Adipocyte (in vitro differentiated cells): ENCODE measurements around the gene TMEM184A.
A peak's percentile ranks its signal among the peaks of the same experiment; 100 is the strongest.

Experiments
- DNase-seq: peaks from one replicate; pipeline ENCODE4 v3.0.0-alpha.2; 2015; ENCODE audit warnings: low read depth
- H3K27me3 ChIP-seq: replicated peaks from 2 replicates; pipeline ENCODE4 v1.7.0; 2013; ENCODE audit warnings: mild to moderate bottlenecking, low read length, moderate library complexity; ENCODE audit not compliant: control insufficient read depth, insufficient read depth
- H3K36me3 ChIP-seq: 2 replicates; pipeline ENCODE4 v1.7.0; 2013; ENCODE audit warnings: low read length, mild to moderate bottlenecking, moderate library complexity; ENCODE audit not compliant: control insufficient read depth, insufficient read depth, severe bottlenecking
- H3K4me1 ChIP-seq: 2 replicates; pipeline ENCODE4 v1.7.0; 2013; ENCODE audit warnings: mild to moderate bottlenecking, low read length, moderate library complexity; ENCODE audit not compliant: control insufficient read depth, insufficient read depth
- H3K4me3 ChIP-seq: 2 replicates; pipeline ENCODE4 v1.7.0; 2013; ENCODE audit warnings: mild to moderate bottlenecking, low read length, moderate library complexity
- H3K9ac ChIP-seq: 2 replicates; pipeline ENCODE4 v1.7.0; 2013; ENCODE audit warnings: mild to moderate bottlenecking, low read length, moderate library complexity
- H3K9me3 ChIP-seq: 2 replicates; pipeline ENCODE4 v1.7.0; 2013; ENCODE audit warnings: mild to moderate bottlenecking, low read length, moderate library complexity; ENCODE audit not compliant: control insufficient read depth

Gene TMEM184A

GRCh38 chr7:1511444-1512422, 44.3 kb downstream of the TMEM184A start:
- no peak overlapping the region for H3K9ac ChIP-seq
- no peaks in the 10 kb centered on the region for H3K36me3 ChIP-seq
- H3K27me3 ChIP-seq, result no peaks in the 10 kb centered on the region
- no peak for DNase-seq
- no peaks in the 10 kb centered on the region for H3K9me3 ChIP-seq
- H3K4me1 ChIP-seq, result peaks cover 5% of the 10 kb centered on the region
- H3K4me3 ChIP-seq, result no peak overlapping the region

GRCh38 chr7:1510780-1511154, 45.2 kb downstream of the TMEM184A start:
- Histone ChIP-seq H3K9me3 (no peaks in the 10 kb centered on the region), H3K4me1 (peaks cover 4% of the 10 kb centered on the region), H3K9ac (no peak overlapping the region), H3K36me3 (no peaks in the 10 kb centered on the region), H3K4me3 (no peak overlapping the region), H3K27me3 (no peaks in the 10 kb centered on the region)
- no peak for DNase-seq

GRCh38 chr7:1509226-1509625, 46.8 kb downstream of the TMEM184A start:
- Histone ChIP-seq H3K4me3 (no peak overlapping the region), H3K9ac (no peak overlapping the region), H3K4me1 (no peaks in the 10 kb centered on the region), H3K9me3 (no peaks in the 10 kb centered on the region), H3K36me3 (no peaks in the 10 kb centered on the region), H3K27me3 (no peaks in the 10 kb centered on the region)
- no peak for DNase-seq

- H3K36me3 ChIP-seq, result no peaks in the 10 kb centered on the region
- H3K4me3 ChIP-seq, result no peak overlapping the region
- no peak for DNase-seq
- H3K4me1 ChIP-seq, result peaks cover 3% of the 10 kb centered on the region
- H3K9me3 ChIP-seq, result no peaks in the 10 kb centered on the region
- H3K9ac ChIP-seq, result no peak overlapping the region
- no peaks in the 10 kb centered on the region for H3K27me3 ChIP-seq
These were observed 47.7 kb downstream of the TMEM184A start for GRCh38 chr7:1508277-1508758.

- DNase-seq, result no peak
- H3K4me3 ChIP-seq, result no peak overlapping the region
- H3K4me1 ChIP-seq, result peaks cover 12% of the 10 kb centered on the region
- H3K9ac ChIP-seq, result no peak overlapping the region
- no peaks in the 10 kb centered on the region for H3K27me3 ChIP-seq
- no peaks in the 10 kb centered on the region for H3K9me3 ChIP-seq
- peaks cover 5% of the 10 kb centered on the region for H3K36me3 ChIP-seq
These were observed 50.1 kb downstream of the TMEM184A start for GRCh38 chr7:1505731-1506550.

GRCh38 chr7:1503816-1504775, 51.9 kb downstream of the TMEM184A start, which contains the start of gene INTS1:
TSS of gene INTS1 (minus strand) at chr7:1504389. CDS start at chr7:1503960, 429 bp downstream.
- peaks cover 12% of the 10 kb centered on the region for H3K4me1 ChIP-seq
- peak within 1 kb of the TSS; percentile 87 for H3K9ac ChIP-seq
- no peaks in the 10 kb centered on the region for H3K27me3 ChIP-seq
- H3K36me3 ChIP-seq, result peaks cover 19% of the 10 kb centered on the region
- H3K4me3 ChIP-seq, result peak within 1 kb of the TSS; percentile 88
- peak; percentile 98 for DNase-seq
- H3K9me3 ChIP-seq, result no peaks in the 10 kb centered on the region

- no peaks in the 10 kb centered on the region for H3K27me3 ChIP-seq
- DNase-seq, result no peak
- peak overlapping the region; percentile 88 for H3K4me3 ChIP-seq
- H3K4me1 ChIP-seq, result peaks cover 12% of the 10 kb centered on the region
- H3K9me3 ChIP-seq, result no peaks in the 10 kb centered on the region
- H3K9ac ChIP-seq, result peak overlapping the region; percentile 87
- peaks cover 19% of the 10 kb centered on the region for H3K36me3 ChIP-seq
These were observed 52.6 kb downstream of the TMEM184A start for GRCh38 chr7:1503390-1503789.

- Histone ChIP-seq H3K4me1 (peaks cover 12% of the 10 kb centered on the region), H3K27me3 (no peaks in the 10 kb centered on the region), H3K4me3 (peak overlapping the region; percentile 88), H3K9ac (peak overlapping the region; percentile 87), H3K36me3 (peaks cover 24% of the 10 kb centered on the region), H3K9me3 (no peaks in the 10 kb centered on the region)
- no peak for DNase-seq
These were observed 53.2 kb downstream of the TMEM184A start for GRCh38 chr7:1502845-1503244.

GRCh38 chr7:1501487-1502270, 54.3 kb downstream of the TMEM184A start:
- H3K9ac ChIP-seq, result no peak overlapping the region
- H3K9me3 ChIP-seq, result no peaks in the 10 kb centered on the region
- no peak overlapping the region for H3K4me3 ChIP-seq
- no peak for DNase-seq
- H3K36me3 ChIP-seq, result peaks cover 35% of the 10 kb centered on the region
- no peaks in the 10 kb centered on the region for H3K27me3 ChIP-seq
- H3K4me1 ChIP-seq, result peaks cover 12% of the 10 kb centered on the region
